Measurements from ENCODE around the gene TRIP10. TPM values are rescaled to one million over a fixed set of nuclear protein-coding genes. Genes with fewer than 3 reads are reported as not detected.
A peak's percentile ranks its signal among the peaks of the same experiment; 100 is the strongest.

TRIP10 gene, protein sequence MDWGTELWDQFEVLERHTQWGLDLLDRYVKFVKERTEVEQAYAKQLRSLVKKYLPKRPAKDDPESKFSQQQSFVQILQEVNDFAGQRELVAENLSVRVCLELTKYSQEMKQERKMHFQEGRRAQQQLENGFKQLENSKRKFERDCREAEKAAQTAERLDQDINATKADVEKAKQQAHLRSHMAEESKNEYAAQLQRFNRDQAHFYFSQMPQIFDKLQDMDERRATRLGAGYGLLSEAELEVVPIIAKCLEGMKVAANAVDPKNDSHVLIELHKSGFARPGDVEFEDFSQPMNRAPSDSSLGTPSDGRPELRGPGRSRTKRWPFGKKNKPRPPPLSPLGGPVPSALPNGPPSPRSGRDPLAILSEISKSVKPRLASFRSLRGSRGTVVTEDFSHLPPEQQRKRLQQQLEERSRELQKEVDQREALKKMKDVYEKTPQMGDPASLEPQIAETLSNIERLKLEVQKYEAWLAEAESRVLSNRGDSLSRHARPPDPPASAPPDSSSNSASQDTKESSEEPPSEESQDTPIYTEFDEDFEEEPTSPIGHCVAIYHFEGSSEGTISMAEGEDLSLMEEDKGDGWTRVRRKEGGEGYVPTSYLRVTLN
- 2.7 TPM for total RNA-seq (2013)
- polyA plus RNA-seq (1 to 10 TPM; 1.5 to 2.4 (median 1.9) TPM), polyA minus RNA-seq (1.8 and 2.4 TPM in 2 replicates), total RNA-seq (3.7 to 127 (median 11.3) reads per million in 11 experiments)

DNA sequence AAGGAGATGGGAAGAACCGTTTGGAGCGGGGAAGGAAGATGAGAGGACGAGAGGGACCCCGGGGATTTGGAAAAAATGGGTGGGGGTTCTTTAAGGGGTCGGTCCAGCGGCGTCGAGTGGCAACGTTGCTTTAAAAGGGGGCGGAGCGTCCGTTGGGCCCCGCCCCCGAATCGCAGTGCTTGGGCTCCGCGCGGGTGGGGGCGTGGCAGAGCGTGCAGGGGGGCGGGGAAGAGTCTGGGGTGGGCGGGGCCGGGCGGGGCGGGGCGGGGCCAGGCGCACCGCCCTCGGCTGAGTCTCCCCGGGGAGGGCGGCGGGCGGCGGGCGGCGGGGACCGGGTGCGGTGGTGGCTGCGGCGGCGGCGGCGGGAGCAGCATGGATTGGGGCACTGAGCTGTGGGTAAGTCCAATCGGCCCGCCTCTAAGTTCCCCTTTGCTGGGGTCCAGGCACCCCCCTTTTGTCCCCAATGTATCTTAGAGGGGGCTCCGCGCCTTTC, at the start of gene TRIP10:
TSS of gene TRIP10 (plus strand) at position 291 of the 493 bp plus-strand sequence. CDS start at position 373, 82 bp downstream.
- 0% methylated on average over 13 of the region's 47 CpGs for WGBS (ENCODE audit: insufficient coverage)
- TF ChIP-seq, protein P1, sequence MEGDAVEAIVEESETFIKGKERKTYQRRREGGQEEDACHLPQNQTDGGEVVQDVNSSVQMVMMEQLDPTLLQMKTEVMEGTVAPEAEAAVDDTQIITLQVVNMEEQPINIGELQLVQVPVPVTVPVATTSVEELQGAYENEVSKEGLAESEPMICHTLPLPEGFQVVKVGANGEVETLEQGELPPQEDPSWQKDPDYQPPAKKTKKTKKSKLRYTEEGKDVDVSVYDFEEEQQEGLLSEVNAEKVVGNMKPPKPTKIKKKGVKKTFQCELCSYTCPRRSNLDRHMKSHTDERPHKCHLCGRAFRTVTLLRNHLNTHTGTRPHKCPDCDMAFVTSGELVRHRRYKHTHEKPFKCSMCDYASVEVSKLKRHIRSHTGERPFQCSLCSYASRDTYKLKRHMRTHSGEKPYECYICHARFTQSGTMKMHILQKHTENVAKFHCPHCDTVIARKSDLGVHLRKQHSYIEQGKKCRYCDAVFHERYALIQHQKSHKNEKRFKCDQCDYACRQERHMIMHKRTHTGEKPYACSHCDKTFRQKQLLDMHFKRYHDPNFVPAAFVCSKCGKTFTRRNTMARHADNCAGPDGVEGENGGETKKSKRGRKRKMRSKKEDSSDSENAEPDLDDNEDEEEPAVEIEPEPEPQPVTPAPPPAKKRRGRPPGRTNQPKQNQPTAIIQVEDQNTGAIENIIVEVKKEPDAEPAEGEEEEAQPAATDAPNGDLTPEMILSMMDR (IDR thresholded peaks at IDR 0.05) = no peak
- Histone ChIP-seq H3K4me1 (ENCODE audit: control insufficient read depth in 1 of 2, insufficient read depth in 2 of 2, low read length in 2 of 2) (peaks cover 50 to 56% of the 10 kb centered on the region in 2 donors), H3K27ac (ENCODE audit: low read depth in 1 of 2, low read length in 2 of 2) (peak within 1 kb of the TSS; percentile 60 to 67), H3K36me3 (replicated peaks in 1 of 2; ENCODE audit: control insufficient read depth in 1 of 2, insufficient read depth in 2 of 2, low read length in 2 of 2) (peaks cover 2 to 11% of the 10 kb centered on the region in 2 donors), H2AFZ (ENCODE audit: insufficient read depth, low read depth, low read length, poor library complexity, severe bottlenecking) (peak within 1 kb of the TSS; percentile 76), H3K79me2 (ENCODE audit: insufficient read depth, low read length) (peaks cover 14% of the 10 kb centered on the region), H3K4me2 (replicated peaks; ENCODE audit: extremely low read depth, low read length, poor library complexity, severe bottlenecking) (peak within 1 kb of the TSS; percentile 84), H3K4me3 (replicated peaks in 1 of 3; ENCODE audit: low read depth in 2 of 3, low read length in 3 of 3) (peak within 1 kb of the TSS; percentile 40 to 97 (median 48)), H3K9ac (ENCODE audit: insufficient read depth, low read length, poor library complexity, severe bottlenecking) (peak within 1 kb of the TSS; percentile 48), H3K27me3 (ENCODE audit: control insufficient read depth in 2 of 2, insufficient read depth in 2 of 2, low read length in 2 of 2) (peaks cover 0 to 8% of the 10 kb centered on the region in 2 donors), H4K20me1 (ENCODE audit: insufficient read depth, low read length) (peaks cover 11% of the 10 kb centered on the region), H3K9me3 (replicated peaks in 1 of 2; ENCODE audit: control insufficient read depth in 1 of 2, insufficient read depth in 1 of 2, low read length in 2 of 2) (no peaks in the 10 kb centered on the region)
- peak; percentile 65 to 75 (median 72) for DNase-seq
- peak within 1 kb of the TSS; percentile 89 to 95 (median 92) for H3K27ac Mint-ChIP-seq
- H3K4me3 Mint-ChIP-seq = peak within 1 kb of the TSS; percentile 90 to 95
- intact Hi-C loops (cut with micrococcal nuclease) = loop anchor here (2.0 to 5.0 kb wide), 5 partner anchors 33 to 312 kb away; partner anchors contain the start of gene VAV1 (in 1 of the 2)
- H3K4me1 Mint-ChIP-seq = peaks cover 47% of the 10 kb centered on the region
- H3K27me3 Mint-ChIP-seq (ENCODE audit: low read depth in 3 of 3) = peaks cover 9 to 27% (median 22%) of the 10 kb centered on the region in 3 donors
- H3K9me3 Mint-ChIP-seq = peaks cover 0 to 3% (median 0%) of the 10 kb centered on the region in 7 donors
- peaks cover 10 to 11% of the 10 kb centered on the region in 2 donors for H3K36me3 Mint-ChIP-seq
